Epidermal melanocyte (primary cell): ENCODE results near the gene BTBD16.
A peak's percentile ranks its signal among the peaks of the same experiment; 100 is the strongest.

Experiments
- DNase-seq: peaks from one replicate; pipeline ENCODE4 v3.0.0; 2011; ENCODE audit warnings: low spot score; ENCODE audit not compliant: insufficient read length

The BTBD16 gene

DNA sequence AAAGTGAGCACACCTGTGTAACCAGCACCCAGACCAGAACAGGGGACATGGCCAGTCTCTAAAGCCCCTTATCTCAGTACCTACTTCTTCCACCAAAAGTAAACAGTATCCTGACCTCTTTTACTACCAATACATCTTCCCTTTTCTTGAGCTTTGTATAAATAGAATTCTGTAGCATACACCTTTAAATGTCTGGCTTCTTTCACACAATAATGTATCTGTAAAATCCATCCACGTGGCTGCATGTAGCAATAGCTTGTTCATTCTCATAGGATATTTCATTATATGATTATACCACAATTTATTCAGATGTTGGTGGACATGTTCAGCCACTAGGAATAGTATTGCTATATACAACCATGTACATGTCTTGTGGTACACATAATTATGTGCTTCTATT, 40.6 kb downstream of the BTBD16 start:
- DNase-seq: no peak

DNA sequence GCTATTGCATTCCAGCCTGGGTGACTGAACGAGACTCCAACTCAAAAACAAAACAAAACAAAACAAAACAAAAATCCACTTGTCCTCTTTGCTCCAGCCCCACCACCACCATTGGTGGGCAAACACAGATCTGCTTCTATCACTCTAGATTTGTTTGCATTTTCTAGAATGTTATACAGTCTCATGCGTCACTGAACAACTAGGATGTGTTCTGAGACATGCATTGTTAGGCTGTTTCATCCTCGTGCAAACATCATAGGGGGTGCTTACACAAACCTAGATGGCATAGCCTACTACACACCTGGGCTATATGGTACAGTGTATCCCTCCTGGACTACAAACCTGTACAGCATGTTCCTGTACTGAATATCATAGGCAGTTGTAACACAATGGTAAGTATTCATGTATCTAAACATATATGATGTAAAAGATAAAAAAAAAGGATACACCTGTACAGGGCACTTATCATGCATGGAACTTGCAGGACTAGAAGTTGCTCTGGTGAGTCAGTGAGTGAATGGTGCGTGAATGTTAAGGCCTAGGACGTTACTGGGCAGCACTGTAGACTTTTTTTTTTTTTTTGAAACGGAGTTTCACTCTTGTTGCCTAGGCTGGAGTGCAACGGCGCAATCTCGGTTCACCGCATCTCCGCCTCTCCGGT, 45.3 kb downstream of the BTBD16 start:
- no peak for DNase-seq

DNA sequence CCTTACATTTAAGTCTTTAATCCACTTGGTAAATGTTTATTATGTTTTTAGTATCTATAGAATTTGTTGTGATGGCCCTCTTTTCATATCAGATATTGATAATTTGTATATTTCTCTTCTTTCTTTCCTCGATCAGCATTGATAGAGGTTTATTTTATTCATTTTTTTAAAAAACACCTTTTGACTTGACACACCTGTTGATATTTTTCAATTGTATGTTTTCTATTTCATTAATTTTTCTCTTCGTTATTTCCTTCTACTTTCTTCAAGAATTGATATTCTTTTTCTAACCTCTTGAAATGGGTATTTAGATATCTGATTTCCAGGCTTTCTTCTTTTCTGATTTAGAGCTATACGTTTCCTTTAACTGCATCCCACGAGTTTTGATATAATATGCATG, 50.9 kb downstream of the BTBD16 start:
- no peak for DNase-seq

DNA sequence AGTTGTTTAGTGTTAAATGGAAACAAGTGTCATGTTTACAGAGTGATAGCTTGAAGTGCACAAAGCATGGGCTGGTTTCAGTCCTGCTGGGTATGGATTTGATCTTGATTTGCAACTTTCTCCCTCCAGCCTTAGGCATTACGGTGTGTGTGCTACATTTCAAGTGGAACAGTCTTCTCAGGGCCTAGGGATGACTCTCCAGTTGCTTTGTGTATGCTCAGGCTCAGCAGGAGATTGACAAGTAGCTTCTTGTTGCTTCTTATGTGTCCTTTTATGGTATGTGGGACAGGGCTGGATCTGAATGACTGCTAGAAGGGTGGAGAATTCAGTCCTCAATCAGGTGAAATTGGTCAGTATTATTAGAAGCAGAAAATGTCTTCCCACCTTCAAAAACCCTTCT, 52.1 kb downstream of the BTBD16 start:
- DNase-seq: no peak

DNA sequence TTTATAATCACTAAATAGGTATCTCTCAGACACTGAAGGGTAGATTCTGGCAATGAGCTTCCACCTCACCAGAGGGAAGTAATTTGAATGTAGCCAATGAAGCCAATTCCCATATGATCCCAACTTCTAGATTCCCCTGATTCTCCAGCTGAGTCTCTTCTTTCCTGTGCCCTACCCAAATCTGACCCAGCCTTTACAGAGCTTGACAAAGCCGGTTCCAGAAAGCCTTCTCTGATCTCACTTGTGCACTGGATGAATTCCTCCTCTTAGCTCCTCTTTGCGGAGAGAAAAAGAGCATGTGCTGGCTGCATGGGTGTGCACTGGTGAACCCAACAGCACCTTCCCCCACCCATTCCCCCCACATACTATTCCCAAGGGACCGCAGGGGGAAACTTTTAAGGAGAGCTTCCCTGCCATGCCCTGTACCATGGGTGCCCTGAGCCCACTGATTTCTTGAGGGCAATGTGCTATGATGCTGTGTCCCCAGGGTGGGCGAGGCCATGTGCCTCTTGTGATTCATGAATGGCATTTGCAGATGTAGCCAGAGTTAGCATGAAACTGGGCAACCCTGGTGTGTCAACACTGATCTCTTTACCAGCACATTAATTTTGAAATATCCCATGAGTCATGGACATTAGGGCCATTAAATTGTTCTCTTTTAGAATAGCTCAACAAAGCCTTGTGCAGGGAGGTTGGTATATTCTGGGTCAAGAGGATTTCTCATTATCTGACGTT, 53.0 kb downstream of the BTBD16 start:
- no peak for DNase-seq

DNA sequence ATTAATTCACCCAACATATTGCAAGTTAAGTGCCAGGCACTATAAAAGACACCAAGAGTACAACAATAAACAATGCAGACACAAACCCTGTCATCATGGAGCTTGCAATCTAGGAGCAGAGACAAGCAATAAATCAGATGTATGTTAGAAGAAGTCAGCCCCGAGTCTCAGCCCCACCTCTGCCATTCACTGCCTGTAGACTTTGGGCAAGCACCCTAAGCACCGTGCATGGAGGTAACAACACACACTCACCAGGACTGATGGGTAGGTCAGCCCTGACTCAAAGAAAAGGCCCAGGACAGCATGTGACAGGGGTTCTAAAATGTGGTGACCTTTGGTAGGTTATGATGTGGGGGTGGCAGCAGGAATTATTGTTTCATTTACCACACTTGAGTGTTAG, 54.1 kb downstream of the BTBD16 start:
- no peak for DNase-seq

DNA sequence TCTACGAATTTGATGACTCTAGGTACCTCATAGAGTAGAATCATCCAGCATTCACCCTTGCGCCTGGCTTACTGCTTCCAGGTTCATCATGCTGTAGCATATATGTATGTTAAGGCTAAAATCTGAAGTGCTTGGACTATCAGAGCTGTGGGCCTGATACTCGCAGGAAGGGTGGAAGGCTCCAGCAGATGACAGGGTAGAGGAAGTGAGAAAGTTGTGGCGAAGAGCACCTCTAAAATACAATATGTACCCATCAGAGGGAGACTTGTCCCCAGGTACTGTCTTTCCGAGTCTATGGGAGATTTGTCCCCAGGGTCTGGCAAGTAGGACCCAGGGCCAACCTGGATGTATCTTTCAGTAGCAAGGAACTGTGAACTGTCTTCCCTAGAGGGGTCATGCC, 55.3 kb downstream of the BTBD16 start:
- no peak for DNase-seq

DNA sequence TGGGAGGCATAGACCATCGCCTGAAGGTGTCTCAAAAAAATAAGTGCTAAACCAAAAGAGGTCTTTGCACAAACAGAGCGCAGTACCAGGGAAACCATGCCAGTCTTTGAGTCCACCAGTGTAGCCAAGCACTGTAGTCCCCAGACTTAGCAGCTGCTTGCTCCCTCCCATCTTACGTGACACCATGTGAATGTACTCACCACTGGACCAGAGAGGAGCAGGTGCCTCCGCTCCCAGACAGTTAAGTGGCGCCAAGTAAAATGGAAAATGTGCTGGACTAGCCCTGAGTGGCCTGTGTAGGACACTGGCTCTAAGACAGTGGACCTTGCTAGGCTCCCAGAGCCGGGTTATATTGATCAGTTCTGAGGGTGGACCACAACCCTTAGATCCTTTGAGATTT, 55.7 kb downstream of the BTBD16 start:
- no peak for DNase-seq

DNA sequence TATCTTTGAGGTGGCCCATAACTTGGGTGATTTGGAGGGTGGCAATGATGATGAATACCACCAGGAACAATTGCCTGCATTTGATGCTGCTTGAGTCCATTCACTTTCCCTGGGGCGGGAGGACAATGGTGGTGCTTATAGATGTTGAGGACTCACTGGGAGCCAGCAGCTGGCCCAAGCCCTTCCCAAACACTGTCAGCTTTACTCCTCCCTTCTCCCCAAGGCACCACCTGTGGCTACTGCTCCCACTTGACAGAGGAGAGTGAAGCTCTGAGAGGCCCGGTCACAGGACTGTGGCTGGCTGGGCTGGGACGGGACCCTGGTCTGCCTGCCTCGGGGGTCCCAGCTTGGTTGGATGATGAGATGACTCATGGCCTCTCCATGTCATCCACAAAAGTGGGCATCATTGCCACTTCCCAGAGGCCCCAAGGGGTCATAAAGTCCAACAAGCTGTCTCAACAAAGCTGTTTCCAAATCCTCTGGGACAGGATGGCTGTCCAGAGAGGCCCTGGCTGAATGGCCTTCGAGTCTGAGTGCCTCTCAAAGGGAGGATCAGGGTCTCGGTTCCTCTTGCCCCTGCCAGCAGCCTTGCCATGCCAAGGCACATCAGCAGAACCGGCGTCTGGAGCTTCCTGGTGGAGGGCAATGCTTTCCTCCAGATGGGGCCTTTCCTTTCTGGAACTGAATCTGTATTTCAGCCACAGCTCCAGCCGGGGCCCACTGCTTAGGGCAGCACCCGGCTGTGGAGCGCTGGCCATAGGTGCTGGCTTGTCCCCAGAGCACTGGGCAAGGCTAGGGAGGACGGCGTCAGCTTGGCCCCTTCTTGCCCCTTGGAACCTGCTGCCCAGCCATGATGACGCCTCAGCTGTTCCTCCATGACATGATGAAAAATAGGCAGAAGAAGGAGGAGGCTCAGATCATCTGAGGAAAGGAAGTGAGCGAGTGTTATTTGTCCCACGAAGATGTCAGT, 56.4 kb downstream of the BTBD16 start:
- DNase-seq: no peak

DNA sequence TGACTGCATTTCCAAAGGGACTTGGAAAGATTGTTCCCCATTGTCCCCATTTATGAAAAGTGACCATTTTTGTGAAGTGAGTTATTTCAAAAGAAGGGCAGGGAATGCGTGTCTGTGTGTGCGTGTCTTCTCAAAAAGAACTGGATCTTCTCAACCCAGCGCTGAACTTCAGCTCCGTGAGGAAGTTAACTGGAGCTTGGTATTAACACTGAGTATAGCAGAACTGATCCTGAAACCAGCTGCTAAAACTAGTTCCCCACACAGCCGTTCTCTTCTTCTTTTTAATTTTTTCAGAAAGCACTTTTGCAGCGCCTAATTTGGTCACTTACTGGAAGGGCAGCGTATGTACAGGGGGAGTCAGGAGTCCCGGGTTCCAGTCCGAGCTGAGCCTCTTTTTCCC, 57.6 kb downstream of the BTBD16 start:
- no peak for DNase-seq

DNA sequence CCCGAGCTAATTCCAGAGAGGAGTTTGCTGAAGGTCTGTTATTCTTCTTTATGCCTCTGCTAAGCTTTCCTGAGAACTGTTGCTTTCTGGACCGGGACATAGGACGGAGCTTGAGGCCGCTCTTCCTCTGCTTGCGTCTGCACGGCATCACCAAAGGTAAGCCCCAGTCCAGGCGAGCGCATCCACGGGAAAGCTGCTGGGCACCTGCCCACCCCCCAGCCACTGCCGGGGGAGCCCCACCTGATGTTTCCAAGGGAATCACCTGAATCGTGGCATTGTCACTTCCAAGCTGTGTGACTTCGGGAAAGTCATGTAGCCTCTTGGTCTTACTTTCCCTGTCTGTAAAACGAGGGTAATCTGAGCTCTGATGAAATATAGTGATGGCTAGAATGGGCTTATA, 58.3 kb downstream of the BTBD16 start:
- no peak for DNase-seq

DNA sequence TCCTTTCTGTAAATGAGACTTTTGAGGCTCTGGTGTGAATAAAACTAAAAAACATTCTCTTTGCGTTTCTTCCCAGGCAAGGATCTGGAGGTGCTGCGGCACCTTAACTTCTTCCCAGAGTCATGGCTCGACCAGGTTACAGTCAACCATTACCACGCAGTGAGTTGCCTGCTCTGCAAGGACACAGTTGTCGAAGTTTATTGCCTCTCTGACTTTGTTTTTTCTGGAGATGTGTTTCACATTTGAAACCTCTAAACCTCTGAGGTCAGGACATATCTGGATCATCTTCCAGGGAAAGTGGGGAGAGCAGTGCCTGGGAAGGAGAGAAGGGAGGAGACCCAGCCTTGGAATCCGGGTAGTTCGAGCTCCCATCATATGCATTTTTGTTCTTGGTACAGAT, 60.0 kb downstream of the BTBD16 start:
- DNase-seq: no peak

DNA sequence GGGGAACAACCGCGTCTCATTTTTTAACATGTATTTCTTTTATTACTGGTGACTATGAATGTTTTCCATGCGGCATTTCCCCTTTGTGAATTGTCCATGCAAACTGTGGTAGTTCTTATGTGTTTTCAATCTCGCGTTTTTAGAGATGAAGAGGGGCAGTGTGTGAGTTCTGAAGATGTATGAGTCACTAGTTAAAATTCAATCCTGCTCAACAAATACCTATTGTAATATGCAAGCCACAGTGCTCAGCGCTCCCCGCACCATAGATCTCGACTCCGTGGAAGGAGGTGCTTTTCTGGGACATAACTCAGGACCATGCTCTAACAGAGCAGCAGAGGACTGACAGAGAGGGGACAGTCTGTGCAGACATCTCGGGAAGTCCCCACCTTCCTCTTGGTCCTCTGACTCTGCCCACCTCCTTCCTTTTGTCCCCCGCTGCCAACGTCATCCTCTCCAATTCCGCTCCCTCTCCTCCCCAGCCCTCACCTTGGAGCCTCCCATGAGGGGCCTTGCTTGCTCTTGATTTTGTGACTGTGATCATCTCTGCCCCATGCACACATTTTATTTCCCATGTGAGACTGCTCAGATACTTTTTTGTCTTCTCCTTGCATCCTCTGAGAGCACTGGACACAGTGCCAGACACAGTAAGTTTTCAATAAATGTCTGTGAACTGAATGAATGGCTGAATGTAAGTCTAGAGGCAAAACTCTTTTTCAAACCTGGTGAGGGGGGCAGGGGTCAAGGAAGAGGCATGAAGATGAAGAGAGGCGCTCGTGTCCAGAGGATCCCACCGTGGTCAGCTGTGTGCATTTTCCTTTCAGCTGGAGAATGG, 60.7 kb downstream of the BTBD16 start:
- no peak for DNase-seq

DNA sequence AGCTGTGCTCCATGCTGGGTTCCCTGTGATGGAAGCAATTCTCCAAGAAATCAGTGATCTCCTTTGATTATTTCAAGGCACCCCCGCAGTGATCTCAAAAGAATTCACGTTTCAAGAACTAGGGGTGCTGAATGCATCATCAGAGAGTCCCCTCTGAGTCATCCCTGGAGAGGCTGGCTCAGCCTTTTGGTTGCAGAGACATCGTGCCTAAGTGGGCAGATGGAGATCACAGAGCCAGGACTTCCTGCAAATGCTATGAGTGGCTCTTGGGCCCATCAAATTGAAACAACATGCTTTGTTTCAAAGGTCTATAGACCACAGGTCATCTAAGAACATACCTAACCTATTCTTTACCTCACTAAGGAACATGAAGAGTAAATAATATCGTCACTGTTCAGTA, 61.9 kb downstream of the BTBD16 start:
- no peak for DNase-seq

DNA sequence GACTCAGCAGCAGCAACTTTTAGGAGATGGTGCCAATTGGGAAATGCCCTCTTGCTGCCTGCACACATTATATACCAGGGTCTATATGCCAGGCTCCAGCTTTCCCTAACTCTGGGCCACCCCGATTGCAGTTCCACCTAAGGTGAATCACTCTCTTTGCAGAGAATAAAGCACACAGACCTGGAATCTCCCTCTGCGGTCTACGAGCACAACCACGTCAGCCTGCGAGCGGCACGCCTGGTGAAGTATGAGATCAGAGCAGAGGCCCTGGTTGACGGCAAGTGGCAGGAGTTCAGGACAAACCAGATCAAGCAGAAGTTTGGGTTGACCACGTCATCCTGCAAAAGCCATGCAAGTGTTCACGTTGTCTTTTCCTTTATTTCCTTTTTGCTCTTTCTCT, 65.2 kb downstream of the BTBD16 start:
- no peak for DNase-seq

DNA sequence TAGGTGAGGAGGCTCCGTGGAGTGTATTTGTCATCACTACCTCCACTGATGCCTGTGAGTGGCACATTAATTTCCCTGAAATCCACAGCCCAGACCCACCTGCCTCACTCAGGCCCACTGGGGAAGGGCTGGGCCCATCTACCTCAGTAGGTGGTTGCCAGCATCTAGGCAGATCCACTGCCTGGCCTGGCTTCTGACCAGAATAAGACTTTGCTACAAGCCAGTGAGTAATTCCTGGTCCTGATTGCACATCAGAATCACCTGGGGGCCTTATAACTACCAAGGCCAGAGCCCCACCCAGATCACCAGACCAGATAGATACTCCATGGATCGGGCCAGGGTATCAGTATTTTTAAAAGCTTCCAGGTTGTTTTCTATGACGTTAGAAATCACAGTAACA, 65.9 kb downstream of the BTBD16 start:
- no peak for DNase-seq

DNA sequence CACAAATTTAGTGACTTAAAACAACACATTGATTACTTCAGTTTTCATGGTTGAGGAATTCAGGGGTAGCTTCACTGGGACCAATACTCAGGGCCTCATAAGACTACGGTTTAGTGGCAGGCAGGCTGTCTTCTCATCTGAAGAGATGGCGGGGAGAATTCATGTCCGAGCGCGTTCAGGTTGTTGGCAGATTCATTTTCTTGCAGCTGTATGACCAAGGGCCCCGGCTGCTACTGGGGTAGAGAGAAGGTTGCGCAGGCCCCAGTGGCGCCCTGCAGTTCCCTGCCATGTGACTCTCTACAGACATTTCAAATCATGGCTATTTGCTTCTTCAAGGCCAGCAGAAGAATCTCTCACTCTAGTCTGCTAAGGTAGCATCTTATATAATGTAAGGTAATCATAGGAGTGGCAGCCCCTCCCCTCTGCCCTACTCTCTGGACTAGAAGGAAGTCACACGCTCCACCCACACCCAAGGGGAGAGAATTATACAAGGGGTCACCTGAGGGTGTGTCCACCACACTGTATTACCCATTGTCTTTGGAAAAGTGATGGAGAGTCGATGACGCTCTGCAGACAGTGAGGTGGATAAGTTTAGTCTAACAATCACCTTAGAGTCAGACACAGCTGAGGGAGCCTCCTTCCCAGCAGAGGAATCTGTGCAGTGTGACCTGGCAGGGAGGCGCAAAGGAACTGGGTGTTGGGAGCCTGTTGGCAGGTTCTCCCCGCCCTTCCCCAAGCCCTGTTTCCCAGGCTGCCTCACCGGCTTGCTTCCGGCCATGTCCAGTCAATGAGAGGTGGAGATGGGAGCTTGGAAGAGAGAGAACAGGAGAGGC, 67.7 kb downstream of the BTBD16 start:
- no peak for DNase-seq

DNA sequence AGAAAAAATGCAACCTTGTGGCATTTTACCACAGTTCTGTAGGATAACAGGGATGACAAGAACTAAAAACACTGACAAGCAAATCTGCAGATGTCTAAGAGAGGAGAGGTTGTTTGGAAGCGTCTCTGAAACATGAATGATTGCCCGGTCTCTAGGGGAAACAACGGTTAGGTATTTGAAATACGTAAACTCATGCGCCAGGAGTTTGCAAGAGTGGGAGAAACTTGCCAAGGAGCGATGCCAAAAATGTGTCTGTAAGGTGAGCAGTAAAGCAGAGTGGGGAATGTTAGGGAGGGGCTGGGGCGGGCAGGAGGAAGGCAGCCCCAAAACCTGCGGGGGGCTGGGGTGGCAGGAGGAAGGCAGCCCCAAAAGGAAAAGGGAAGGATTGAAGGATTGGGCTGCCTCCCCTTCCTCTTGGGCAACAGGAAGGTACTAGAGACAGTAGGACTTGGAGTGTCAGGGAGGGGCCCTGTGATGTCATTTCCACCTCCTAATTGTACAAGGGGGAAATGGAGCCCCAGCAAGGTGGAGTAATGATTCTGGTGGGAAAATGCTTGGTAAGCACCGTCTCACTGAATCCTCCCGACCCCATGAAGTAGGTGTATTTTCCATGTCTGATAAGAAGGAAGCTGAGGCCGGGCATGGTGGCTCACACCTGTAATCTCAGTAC, 70.2 kb downstream of the BTBD16 start:
- DNase-seq: no peak

DNA sequence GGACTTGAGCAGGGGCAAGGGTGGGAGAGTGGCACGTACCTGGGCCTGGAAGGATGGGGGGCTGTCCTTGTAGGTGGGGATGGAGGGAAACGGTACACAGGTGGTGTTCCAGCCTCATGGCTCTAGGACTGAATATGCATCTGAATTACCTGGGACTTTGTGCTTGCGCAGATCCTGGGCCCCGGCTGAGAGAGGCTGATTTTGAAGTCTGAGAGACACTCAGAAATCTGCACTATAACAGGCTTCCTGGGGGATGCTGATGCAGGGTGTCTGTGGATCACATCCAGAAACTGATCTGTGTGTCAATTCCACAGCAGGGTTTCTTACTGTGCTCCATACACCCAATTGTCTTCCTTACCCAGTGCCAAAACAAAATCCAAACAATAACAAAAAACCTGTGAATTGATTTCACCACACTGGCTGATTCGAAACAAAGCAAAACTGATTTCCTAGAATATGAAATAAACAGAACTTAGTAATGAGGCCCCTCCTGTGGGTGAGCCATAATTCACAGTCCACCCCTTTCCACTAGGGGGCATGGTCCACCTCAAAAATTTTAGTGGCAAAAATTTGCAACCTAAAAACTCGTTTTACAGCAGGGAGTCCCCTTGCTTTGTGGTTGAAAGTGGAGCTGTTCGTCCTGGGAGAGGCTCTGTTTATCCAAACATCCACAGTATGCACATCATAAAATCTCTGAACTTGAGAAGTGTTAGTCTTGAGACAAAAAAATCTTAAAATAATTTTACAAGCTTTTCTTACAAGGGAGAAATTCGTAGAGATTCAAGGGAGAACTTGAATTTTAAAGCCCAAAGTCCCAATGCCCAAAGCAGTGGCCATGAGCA, 71.4 kb downstream of the BTBD16 start:
- peak; percentile 70 for DNase-seq
